Spleen (tissue), 13 donors: ENCODE results near the gene OR13D1. TPM values are rescaled to one million over a fixed set of nuclear protein-coding genes. Genes with fewer than 3 reads are reported as not detected.

ENCODE experiments used
- DNase-seq: peaks from one replicate; pipeline ENCODE4 v3.0.0-alpha.2; 2020
- H3K27ac ChIP-seq, 8 donors: fragments of 200-600 bp; sonication (generic) in 7 of 8; 1 replicate in 4 of 8; 2 replicates in 4 of 8; pipeline versions ENCODE4 v1.5.0 to v1.8.0; 2016 to 2021; ENCODE audit warnings: inconsistent platforms in 4 of 8, mild to moderate bottlenecking in 4 of 8, moderate library complexity in 1 of 8
- H3K27me3 ChIP-seq, 7 donors: fragments of 200-600 bp; sonication (generic) in 6 of 7; replicated peaks in 1 of 7; 1 replicate in 4 of 7; 2 replicates in 3 of 7; pipeline versions ENCODE4 v1.5.0 to v1.8.0; 2016 to 2021; ENCODE audit warnings: inconsistent platforms in 3 of 7, mild to moderate bottlenecking in 1 of 7
- H3K36me3 ChIP-seq, 6 donors: fragments of 200-600 bp; sonication (generic) in 5 of 6; 1 replicate in 4 of 6; 2 replicates in 2 of 6; pipeline versions ENCODE4 v1.5.0 to v1.8.0; 2016 to 2021; ENCODE audit warnings: inconsistent platforms in 2 of 6
- H3K4me1 ChIP-seq, 6 donors: fragments of 200-600 bp; sonication (generic) in 5 of 6; 1 replicate in 3 of 6; 2 replicates in 3 of 6; pipeline versions ENCODE4 v1.5.0 to v1.8.0; 2016 to 2021; ENCODE audit warnings: inconsistent platforms in 3 of 6
- H3K4me3 ChIP-seq, 8 donors: fragments of 200-600 bp; sonication (generic) in 7 of 8; 1 replicate in 4 of 8; 2 replicates in 4 of 8; pipeline versions ENCODE4 v1.5.0 to v1.8.0; 2016 to 2021; ENCODE audit warnings: inconsistent platforms in 4 of 8, mild to moderate bottlenecking in 4 of 8, moderate library complexity in 2 of 8
- H3K9me3 ChIP-seq, 8 donors: fragments of 200-600 bp; sonication (generic) in 7 of 8; 1 replicate in 4 of 8; 2 replicates in 4 of 8; pipeline versions ENCODE4 v1.5.0 to v1.8.0; 2016 to 2021; ENCODE audit warnings: inconsistent platforms in 4 of 8
- CTCF ChIP-seq, 11 experiments: fragments of 200-600 bp in 7 of 11; fragments of 450-650 bp in 4 of 11; sonication (generic) in 4 of 11; IDR thresholded peaks in 8 of 11; conservative IDR thresholded peaks in 3 of 11; 1 replicate in 7 of 11; 2 replicates in 4 of 11; pipeline versions ENCODE4 v1.4.0 to v1.8.0; 2016 to 2021; ENCODE audit warnings: antibody characterized with exemption in 11 of 11, inconsistent platforms in 4 of 11, mild to moderate bottlenecking in 1 of 11
- POLR2A ChIP-seq, 3 donors: fragments of 450-650 bp; IDR thresholded peaks; one replicate each; pipeline ENCODE4 v1.5.1; 2017; ENCODE audit warnings: antibody characterized with exemption in 3 of 3, mild to moderate bottlenecking in 1 of 3
- POLR2AphosphoS5 ChIP-seq, 3 donors: sonication (generic); formaldehyde crosslinking; IDR thresholded peaks; one replicate each; pipeline ENCODE4 v1.5.1; 2017; ENCODE audit warnings: antibody characterized with exemption in 3 of 3
- WGBS, 5 donors: extraction: QIAGEN DNeasy Blood & Tissue Kit in 3 of 5; methylation state at CpG; one replicate each; pipeline versions ENCODE4 v1.1.5 to v1.1.7; 2013 to 2018; 5-methylcytosine and 5-hydroxymethylcytosine counted together
- intact Hi-C: fragments of 100-400 bp; cut with DNase I; formaldehyde crosslinking; loops from one replicate; pipeline ENCODE4 v1.15.0; 2023; ENCODE audit warnings: low total_unique reads
- long read RNA-seq, 2 donors: transcript quantifications; one replicate each; lab custom pipeline, GENCODE V29; 2026
- polyA plus RNA-seq, 3 donors: library from polyadenylated mRNA; stranded (reverse); fragments of 200-250 nt; gene quantifications; one replicate each; pipeline ENCODE4 v1.2.1, GENCODE V29; 2013
- total RNA-seq, 7 donors: library from RNA; depleted of rRNA in 3 of 7; stranded (reverse); fragments of >200 nt in 3 of 7; fragmentation: NEBNext Ultra II Directional in 4 of 7; extraction: Animal tissue kit (Norgen Biotek cat#: 25700) in 4 of 7; gene quantifications; one replicate each; pipeline versions ENCODE4 v1.1.0 to v1.2.1, GENCODE V29; 2016 to 2021
- donor health status: healthy with polysubstance abuse.
- donor health status: DM: no; HTN: no; CAD: no; lungs with moderate emphysema.
- donor health status: DM: no; HTN: no; CAD: no.
- donor health status: Bipolar disorder and iron deficiency.
- donor health status: healthy.
- donor health status: DM: no; HTN: no; CAD: no.
- donor health status: DM: yes; HTN: yes; CAD: no.

The OR13D1 gene
- total RNA-seq, result not detected
- not detected for polyA plus RNA-seq
- long read RNA-seq, donor 1, result 0 reads
- long read RNA-seq, donor 2, result 0 reads

DNA sequence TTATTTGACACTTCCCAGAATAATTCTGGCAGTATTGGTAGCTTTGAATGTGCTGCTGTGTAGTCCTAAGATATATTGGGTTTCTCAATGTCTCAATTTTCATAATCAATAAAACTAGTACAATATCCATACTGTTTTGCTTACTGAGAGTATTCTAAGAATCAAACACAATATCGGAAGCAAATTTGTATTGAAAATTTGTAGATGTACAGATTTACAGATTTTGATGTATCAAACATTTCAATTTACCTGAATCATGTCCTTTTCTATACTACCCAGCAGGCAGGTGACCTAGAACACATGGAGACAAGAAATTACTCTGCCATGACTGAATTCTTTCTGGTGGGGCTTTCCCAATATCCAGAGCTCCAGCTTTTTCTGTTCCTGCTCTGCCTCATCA lies at the start of gene OR13D1:
OR13D1 (plus strand) TSS at position 301 of the 400 bp plus-strand sequence; CDS start at position 301, 0 bp downstream.
- intact Hi-C loops, result no loop called here
- DNase-seq, result no peak
- 90 to 95% (median 94%) methylated on average over 1 of the region's 1 CpG for WGBS, 5 donors
- no peak within 1 kb of the TSS for H3K27ac ChIP-seq
- no peaks in the 10 kb centered on the region for H3K36me3 ChIP-seq
- H3K27me3 ChIP-seq, result no peaks in the 10 kb centered on the region
- H3K9me3 ChIP-seq, result no peaks in the 10 kb centered on the region
- no peak for TF ChIP-seq POLR2AphosphoS5 (IDR thresholded peaks at IDR 0.05)
- no peak for TF ChIP-seq CTCF (IDR thresholded peaks at IDR 0.05 in 8 of 11, conservative IDR thresholded peaks at IDR 0.05 in 3 of 11)
- H3K4me3 ChIP-seq, result no peak within 1 kb of the TSS
- H3K4me1 ChIP-seq, result no peaks in the 10 kb centered on the region

GRCh38 chr9:104658496-104659195 lies 35.7 kb upstream of the OR13D1 start:
- Histone ChIP-seq H3K27me3 (no peaks in the 10 kb centered on the region), H3K27ac (no peak overlapping the region), H3K36me3 (no peaks in the 10 kb centered on the region), H3K4me1 (no peaks in the 10 kb centered on the region), H3K9me3 (peaks cover 0 to 4% (median under 1%) of the 10 kb centered on the region in 8 donors), H3K4me3 (no peak overlapping the region)
- no peak for DNase-seq
- intact Hi-C loops, result no loop called here
- no peak for TF ChIP-seq CTCF (IDR thresholded peaks at IDR 0.05 in 8 of 11, conservative IDR thresholded peaks at IDR 0.05 in 3 of 11)
- TF ChIP-seq POLR2AphosphoS5 (IDR thresholded peaks at IDR 0.05), result no peak
- TF ChIP-seq POLR2A (IDR thresholded peaks at IDR 0.05), result no peak
- WGBS, 5 donors, result 48 to 76% (median 56%) methylated on average over 2 of the region's 2 CpGs

- Histone ChIP-seq H3K4me3 (no peak overlapping the region), H3K27me3 (no peaks in the 10 kb centered on the region), H3K4me1 (no peaks in the 10 kb centered on the region), H3K9me3 (no peaks in the 10 kb centered on the region), H3K36me3 (no peaks in the 10 kb centered on the region), H3K27ac (no peak overlapping the region)
- intact Hi-C loops, result no loop called here
- no peak for TF ChIP-seq POLR2A (IDR thresholded peaks at IDR 0.05)
- no peak for TF ChIP-seq CTCF (IDR thresholded peaks at IDR 0.05 in 8 of 11, conservative IDR thresholded peaks at IDR 0.05 in 3 of 11)
- no peak for TF ChIP-seq POLR2AphosphoS5 (IDR thresholded peaks at IDR 0.05)
- 73 to 90% (median 77%) methylated on average over 2 of the region's 2 CpGs for WGBS, 5 donors
- DNase-seq, result no peak
Measured at GRCh38 chr9:104675611-104676010, 18.7 kb upstream of the OR13D1 start.

DNA sequence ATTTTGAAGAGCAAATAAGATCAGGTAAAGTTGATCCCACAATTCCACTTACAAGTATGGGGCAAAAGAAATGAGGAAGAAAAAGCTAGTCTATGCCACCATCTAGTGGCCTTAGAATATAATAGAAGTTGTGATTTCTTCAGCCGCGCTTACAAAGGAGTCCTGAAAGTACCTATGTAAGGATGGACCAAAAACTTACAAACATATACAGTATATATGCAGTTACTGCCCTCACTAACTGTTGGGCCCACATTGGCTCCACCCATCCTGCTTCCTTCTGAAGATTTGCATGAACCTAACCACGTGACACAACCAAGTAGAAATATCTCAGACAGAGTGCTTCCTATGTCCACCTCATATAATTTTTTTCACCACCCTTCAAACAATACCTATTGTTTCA lies 11.7 kb upstream of the OR13D1 start:
- no peak for TF ChIP-seq POLR2AphosphoS5 (IDR thresholded peaks at IDR 0.05)
- peak in 4 of 11 experiments; percentile 7 to 12 (median 10) for TF ChIP-seq CTCF (IDR thresholded peaks at IDR 0.05 in 8 of 11, conservative IDR thresholded peaks at IDR 0.05 in 3 of 11)
- Histone ChIP-seq H3K4me1 (no peaks in the 10 kb centered on the region), H3K27ac (no peak overlapping the region), H3K27me3 (no peaks in the 10 kb centered on the region), H3K9me3 (no peaks in the 10 kb centered on the region), H3K4me3 (no peak overlapping the region), H3K36me3 (no peaks in the 10 kb centered on the region)
- WGBS, 5 donors, result 18 to 36% (median 25%) methylated on average over 3 of the region's 3 CpGs
- DNase-seq, result no peak
- intact Hi-C loops, result no loop called here
